Fibroblast of lung (primary cell): Measurements from ENCODE around the gene EREG. TPM values are rescaled to one million over a fixed set of nuclear protein-coding genes. Genes with fewer than 3 reads are reported as not detected.
A peak's percentile ranks its signal among the peaks of the same experiment; 100 is the strongest.

Experiments used
- DNase-seq, 2 donors: peaks; one replicate each; pipeline versions ENCODE4 v3.0.0 to v3.0.0-alpha.2; 2010; ENCODE audit warnings: low read depth in 2 of 2
- H2AFZ ChIP-seq: 2 replicates; pipeline ENCODE4 v1.5.1; 2012; ENCODE audit warnings: low read length, control low read depth, inconsistent platforms
- H3K27ac ChIP-seq: 2 replicates; pipeline ENCODE4 v1.5.1; 2011; ENCODE audit warnings: low read length, control low read depth; ENCODE audit not compliant: insufficient read depth
- H3K27me3 ChIP-seq: 2 replicates; pipeline ENCODE4 v1.5.1; 2011; ENCODE audit warnings: mild to moderate bottlenecking, low read length; ENCODE audit not compliant: control insufficient read depth, insufficient read depth
- H3K36me3 ChIP-seq: 2 replicates; pipeline ENCODE4 v1.5.1; 2011; ENCODE audit warnings: low read length; ENCODE audit not compliant: control insufficient read depth, insufficient read depth
- H3K4me1 ChIP-seq: 2 replicates; pipeline ENCODE4 v1.5.1; 2011; ENCODE audit warnings: low read length; ENCODE audit not compliant: control insufficient read depth, insufficient read depth; ENCODE audit errors: extremely low read depth
- H3K4me2 ChIP-seq: 2 replicates; pipeline ENCODE4 v1.5.1; 2011; ENCODE audit warnings: low read length, control low read depth; ENCODE audit not compliant: insufficient read depth; ENCODE audit errors: extremely low read depth
- H3K4me3 ChIP-seq, 4 experiments: fragments of 200-600 bp in 1 of 4; sonication (generic) in 1 of 4; replicated peaks in 1 of 4; 2 replicates each; pipeline ENCODE4 v1.5.1; 2011 to 2016; ENCODE audit warnings: low read length in 4 of 4, low read depth in 3 of 4, mild to moderate bottlenecking in 3 of 4, control low read depth in 2 of 4, inconsistent platforms in 1 of 4, mixed read lengths in 1 of 4; ENCODE audit not compliant: insufficient read depth in 1 of 4; ENCODE audit errors: control extremely low read depth in 1 of 4
- H3K79me2 ChIP-seq: 2 replicates; pipeline ENCODE4 v1.5.1; 2012; ENCODE audit warnings: mild to moderate bottlenecking, low read length, inconsistent platforms; ENCODE audit not compliant: control insufficient read depth, insufficient read depth
- H3K9ac ChIP-seq: 2 replicates; pipeline ENCODE4 v1.5.1; 2011; ENCODE audit warnings: mild to moderate bottlenecking, low read length, control low read depth; ENCODE audit not compliant: insufficient read depth
- H3K9me3 ChIP-seq: 2 replicates; pipeline ENCODE4 v1.5.1; 2012; ENCODE audit warnings: low read depth, low read length; ENCODE audit not compliant: control insufficient read depth, insufficient read depth
- H4K20me1 ChIP-seq: 2 replicates; pipeline ENCODE4 v1.5.1; 2011; ENCODE audit warnings: low read length; ENCODE audit not compliant: control insufficient read depth, insufficient read depth; ENCODE audit errors: extremely low read depth
- EZH2 ChIP-seq: IDR thresholded peaks from 2 replicates; pipeline ENCODE4 v1.5.1; 2012; ENCODE audit warnings: low read length, control low read depth, mild to moderate bottlenecking; ENCODE audit errors: missing control alignments
- polyA plus RNA-seq, 2 donors: library from polyadenylated mRNA; depleted of rRNA in 1 of 2; stranded (reverse) in 1 of 2; unstranded in 1 of 2; fragments of >200 nt; gene quantifications; 2 replicates each; pipeline ENCODE4 v1.2.1, GENCODE V29; 2011 to 2012; ENCODE audit warnings: missing spikeins in 1 of 2
- total RNA-seq: library from RNA; depleted of rRNA; stranded (reverse); fragments of >200 nt; gene quantifications from 2 replicates; pipeline ENCODE4 v1.2.1, GENCODE V29; 2014
- TF ChIP-seq, protein P1 (sequence below), 2 donors: IDR thresholded peaks in 1 of 2; conservative IDR thresholded peaks in 1 of 2; 1 replicate in 1 of 2; 2 replicates in 1 of 2; pipeline ENCODE4 v1.5.1; 2011 to 2012; ENCODE audit warnings: low read length in 2 of 2, control low read depth in 1 of 2, inconsistent platforms in 1 of 2, low read depth in 1 of 2, mild to moderate bottlenecking in 1 of 2

Gene EREG
- total and polyA plus RNA-seq, 2 donors (not counting 1 experiment from before 2014, with no cell fraction given) = 0.41 to 9.9 TPM

DNA sequence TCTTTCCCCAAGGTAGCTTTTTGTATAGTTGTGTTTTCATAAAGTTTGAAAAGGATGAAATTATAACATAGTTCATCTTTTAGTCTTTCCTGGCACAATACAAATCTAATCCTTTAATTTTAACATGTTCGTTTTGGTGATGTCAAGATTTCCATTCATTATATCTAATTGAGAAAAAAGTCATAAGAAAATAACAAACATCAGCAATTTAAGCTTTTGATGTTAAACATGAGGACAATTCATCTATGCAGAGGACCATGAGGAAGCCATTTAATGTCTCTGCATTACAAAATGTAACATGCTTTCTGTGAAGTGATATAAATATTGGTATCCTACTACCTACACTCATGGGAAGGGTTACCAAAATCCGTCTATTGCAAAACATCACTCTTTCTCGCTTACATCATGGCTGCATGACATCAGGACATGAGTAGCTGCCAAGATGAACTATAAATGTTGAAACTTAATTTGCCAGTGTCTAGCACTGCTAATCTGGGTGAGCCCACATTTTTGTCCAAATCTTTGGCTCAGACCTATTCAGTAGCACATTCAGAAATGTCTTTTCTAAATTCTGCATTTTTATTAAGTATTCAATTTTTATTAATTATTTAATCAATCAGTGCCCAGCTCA lies 47.2 kb upstream of the EREG start:
- no peaks in the 10 kb centered on the region for H4K20me1 ChIP-seq
- H3K9ac ChIP-seq = no peak overlapping the region
- no peak overlapping the region for H3K4me3 ChIP-seq
- H3K4me2 ChIP-seq = no peak overlapping the region
- no peaks in the 10 kb centered on the region for H3K79me2 ChIP-seq
- no peak overlapping the region for H3K27ac ChIP-seq
- DNase-seq = peak in 1 of 2 donors; percentile 75
- H3K36me3 ChIP-seq = no peaks in the 10 kb centered on the region
- no peaks in the 10 kb centered on the region for H3K4me1 ChIP-seq
- TF ChIP-seq, protein P1, sequence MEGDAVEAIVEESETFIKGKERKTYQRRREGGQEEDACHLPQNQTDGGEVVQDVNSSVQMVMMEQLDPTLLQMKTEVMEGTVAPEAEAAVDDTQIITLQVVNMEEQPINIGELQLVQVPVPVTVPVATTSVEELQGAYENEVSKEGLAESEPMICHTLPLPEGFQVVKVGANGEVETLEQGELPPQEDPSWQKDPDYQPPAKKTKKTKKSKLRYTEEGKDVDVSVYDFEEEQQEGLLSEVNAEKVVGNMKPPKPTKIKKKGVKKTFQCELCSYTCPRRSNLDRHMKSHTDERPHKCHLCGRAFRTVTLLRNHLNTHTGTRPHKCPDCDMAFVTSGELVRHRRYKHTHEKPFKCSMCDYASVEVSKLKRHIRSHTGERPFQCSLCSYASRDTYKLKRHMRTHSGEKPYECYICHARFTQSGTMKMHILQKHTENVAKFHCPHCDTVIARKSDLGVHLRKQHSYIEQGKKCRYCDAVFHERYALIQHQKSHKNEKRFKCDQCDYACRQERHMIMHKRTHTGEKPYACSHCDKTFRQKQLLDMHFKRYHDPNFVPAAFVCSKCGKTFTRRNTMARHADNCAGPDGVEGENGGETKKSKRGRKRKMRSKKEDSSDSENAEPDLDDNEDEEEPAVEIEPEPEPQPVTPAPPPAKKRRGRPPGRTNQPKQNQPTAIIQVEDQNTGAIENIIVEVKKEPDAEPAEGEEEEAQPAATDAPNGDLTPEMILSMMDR (conservative IDR thresholded peaks at IDR 0.05 in 1 of 2, IDR thresholded peaks at IDR 0.05 in 1 of 2; ENCODE audit: low read depth in 1 of 2, low read length in 2 of 2) = no peak
- TF ChIP-seq EZH2 = no peak
- no peaks in the 10 kb centered on the region for H3K9me3 ChIP-seq
- H2AFZ ChIP-seq = no peak overlapping the region
- H3K27me3 ChIP-seq = no peaks in the 10 kb centered on the region

DNA sequence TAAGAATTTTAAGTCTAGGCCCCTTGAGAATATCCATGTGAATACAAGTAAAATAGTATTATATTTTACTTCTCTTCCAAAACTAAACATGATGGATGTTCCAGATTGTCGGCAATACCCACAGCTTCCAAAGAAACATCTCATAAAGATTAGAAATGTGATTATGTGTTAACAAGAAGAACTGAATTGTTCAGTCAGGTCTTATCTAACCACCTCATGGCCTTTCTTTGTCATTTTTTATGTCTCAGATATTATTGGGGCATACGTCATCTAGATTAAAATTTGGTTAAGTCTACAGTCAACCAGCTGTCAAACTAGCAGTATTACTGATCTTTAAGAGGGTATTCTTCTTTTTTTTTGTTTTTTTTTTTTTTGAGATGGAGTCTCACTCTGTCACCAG lies 46.7 kb upstream of the EREG start:
- Histone ChIP-seq H3K4me2 (no peak overlapping the region), H3K9me3 (no peaks in the 10 kb centered on the region), H3K27ac (no peak overlapping the region), H3K79me2 (no peaks in the 10 kb centered on the region), H3K36me3 (no peaks in the 10 kb centered on the region), H3K4me1 (no peaks in the 10 kb centered on the region), H2AFZ (no peak overlapping the region), H3K4me3 (no peak overlapping the region), H3K9ac (no peak overlapping the region), H3K27me3 (no peaks in the 10 kb centered on the region), H4K20me1 (no peaks in the 10 kb centered on the region)
- no peak for DNase-seq
- TF ChIP-seq, protein P1 (conservative IDR thresholded peaks at IDR 0.05 in 1 of 2, IDR thresholded peaks at IDR 0.05 in 1 of 2; ENCODE audit: low read depth in 1 of 2, low read length in 2 of 2) = no peak
- TF ChIP-seq EZH2 = no peak

DNA sequence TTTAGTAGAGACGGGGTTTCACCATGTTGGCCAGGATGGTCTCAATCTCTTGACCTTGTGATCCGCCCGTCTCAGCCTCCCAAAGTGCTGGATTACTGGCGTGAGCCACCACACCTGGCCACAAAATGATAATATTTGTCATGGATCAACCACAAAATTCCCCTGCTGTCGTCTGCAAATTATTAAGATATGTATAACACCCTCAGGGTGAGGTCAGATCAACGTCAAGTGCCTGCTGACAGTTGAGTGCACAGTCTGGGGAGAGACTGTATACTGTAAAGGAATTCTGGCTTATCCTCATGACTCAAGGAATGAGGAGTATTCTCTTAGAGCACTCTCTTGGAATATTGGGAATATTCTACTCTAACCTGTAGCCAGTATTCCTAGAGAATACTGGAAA lies 45.5 kb upstream of the EREG start:
- no peaks in the 10 kb centered on the region for H3K9me3 ChIP-seq
- H3K36me3 ChIP-seq = no peaks in the 10 kb centered on the region
- DNase-seq = peak in 1 of 2 donors; percentile 41
- no peaks in the 10 kb centered on the region for H3K4me1 ChIP-seq
- TF ChIP-seq, protein P1 (conservative IDR thresholded peaks at IDR 0.05 in 1 of 2, IDR thresholded peaks at IDR 0.05 in 1 of 2; ENCODE audit: low read depth in 1 of 2, low read length in 2 of 2) = no peak
- TF ChIP-seq EZH2 = no peak
- no peak overlapping the region for H2AFZ ChIP-seq
- H3K4me2 ChIP-seq = no peak overlapping the region
- no peaks in the 10 kb centered on the region for H3K79me2 ChIP-seq
- no peak overlapping the region for H3K4me3 ChIP-seq
- no peak overlapping the region for H3K9ac ChIP-seq
- no peaks in the 10 kb centered on the region for H3K27me3 ChIP-seq
- no peaks in the 10 kb centered on the region for H4K20me1 ChIP-seq
- H3K27ac ChIP-seq = no peak overlapping the region
